DND-41 (cell line): Measurements from ENCODE around the gene DKK2.

ENCODE experiments used
- ATAC-seq: fragments of 200-7000 bp; cut with Tn5 transposase; 3 replicates; pipeline ENCODE4 v1.9.1; 2021; ENCODE audit warnings: low read depth; ENCODE audit not compliant: insufficient read depth
- DNase-seq: peaks from one replicate; pipeline ENCODE4 v3.0.0-alpha.2; 2020
- H2AFZ ChIP-seq: 2 replicates; pipeline ENCODE4 v1.6.0; 2012; ENCODE audit warnings: low read depth, low read length
- H3K27ac ChIP-seq: 2 replicates; pipeline ENCODE4 v1.5.1; 2012; ENCODE audit warnings: low read length, inconsistent platforms
- H3K27me3 ChIP-seq: fragments of 200-600 bp; sonication (generic); 2 replicates; pipeline ENCODE4 v1.6.0; 2012; ENCODE audit warnings: low read length, mild to moderate bottlenecking, inconsistent platforms; ENCODE audit not compliant: insufficient read depth, poor library complexity
- H3K36me3 ChIP-seq: 2 replicates; pipeline ENCODE4 v1.5.1; 2012; ENCODE audit warnings: low read length, inconsistent platforms; ENCODE audit not compliant: insufficient read depth
- H3K4me1 ChIP-seq: 2 replicates; pipeline ENCODE4 v1.5.1; 2012; ENCODE audit warnings: mild to moderate bottlenecking, low read length; ENCODE audit not compliant: insufficient read depth
- H3K4me2 ChIP-seq: 2 replicates; pipeline ENCODE4 v1.6.0; 2012; ENCODE audit warnings: mild to moderate bottlenecking, moderate library complexity, low read length, inconsistent platforms; ENCODE audit not compliant: insufficient read depth
- H3K4me3 ChIP-seq, 2 experiments: fragments of 200-600 bp in 1 of 2; shearing (Covaris generic) in 1 of 2; 2 replicates each; pipeline ENCODE4 v1.5.1; 2012 to 2016; ENCODE audit warnings: inconsistent platforms in 2 of 2, low read length in 2 of 2, mild to moderate bottlenecking in 2 of 2, low read depth in 1 of 2, moderate library complexity in 1 of 2
- H3K79me2 ChIP-seq: 2 replicates; pipeline ENCODE4 v1.6.0; 2012; ENCODE audit warnings: low read length, inconsistent platforms; ENCODE audit not compliant: insufficient read depth
- H3K9ac ChIP-seq: 2 replicates; pipeline ENCODE4 v1.6.0; 2012; ENCODE audit warnings: low read depth, mild to moderate bottlenecking, inconsistent platforms, low read length, moderate library complexity
- H3K9me3 ChIP-seq: 2 replicates; pipeline ENCODE4 v1.5.1; 2012; ENCODE audit warnings: low read length, moderate library complexity, mild to moderate bottlenecking, inconsistent platforms; ENCODE audit not compliant: insufficient read depth, severe bottlenecking
- H4K20me1 ChIP-seq: 2 replicates; pipeline ENCODE4 v1.6.0; 2012; ENCODE audit warnings: low read length; ENCODE audit not compliant: insufficient read depth
- EZH2 ChIP-seq: IDR thresholded peaks from 3 replicates; pipeline ENCODE4 v1.6.1; 2012; ENCODE audit warnings: borderline replicate concordance, low read depth, mild to moderate bottlenecking, moderate library complexity, low read length, inconsistent platforms; ENCODE audit not compliant: severe bottlenecking
- TF ChIP-seq, protein P1 (sequence below): IDR thresholded peaks from 2 replicates; pipeline ENCODE4 v1.5.1; 2012; ENCODE audit warnings: borderline replicate concordance, low read length, moderate library complexity, mild to moderate bottlenecking; ENCODE audit not compliant: poor library complexity, severe bottlenecking; ENCODE audit errors: extremely low read depth

Gene DKK2

DNA sequence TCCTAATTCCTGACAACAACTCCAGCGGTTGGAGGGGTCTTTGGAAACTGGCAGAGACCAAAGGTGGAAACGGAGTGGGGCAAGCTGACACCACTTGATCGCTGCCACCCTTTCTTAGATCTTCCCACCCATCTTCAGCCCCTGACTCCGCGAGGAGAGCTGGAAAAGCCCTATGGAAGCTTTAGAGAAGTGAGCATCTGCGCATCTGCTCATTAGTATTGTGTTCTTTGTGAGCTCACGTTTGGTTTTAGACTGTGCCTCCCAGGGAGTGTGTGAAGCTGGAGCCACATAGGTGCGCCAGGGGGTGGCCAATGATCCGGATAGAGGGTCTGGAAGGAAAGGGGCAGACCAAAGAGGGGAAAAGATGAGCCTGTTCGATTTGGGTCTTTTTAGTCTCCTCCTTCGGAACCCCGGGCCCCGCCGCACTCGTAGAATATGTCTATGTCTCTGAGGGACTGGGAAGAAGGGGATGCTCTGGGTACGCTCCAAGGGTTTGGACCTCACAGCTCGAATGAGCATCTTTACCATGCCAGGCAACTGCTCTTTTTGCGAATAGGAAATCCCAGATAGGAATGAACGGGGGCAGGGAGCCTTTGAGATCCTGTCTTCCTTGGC lies 578 bp upstream of the DKK2 start:
- H3K36me3 ChIP-seq: no peaks in the 10 kb centered on the region
- H2AFZ ChIP-seq: no peak overlapping the region
- TF ChIP-seq, protein P1, sequence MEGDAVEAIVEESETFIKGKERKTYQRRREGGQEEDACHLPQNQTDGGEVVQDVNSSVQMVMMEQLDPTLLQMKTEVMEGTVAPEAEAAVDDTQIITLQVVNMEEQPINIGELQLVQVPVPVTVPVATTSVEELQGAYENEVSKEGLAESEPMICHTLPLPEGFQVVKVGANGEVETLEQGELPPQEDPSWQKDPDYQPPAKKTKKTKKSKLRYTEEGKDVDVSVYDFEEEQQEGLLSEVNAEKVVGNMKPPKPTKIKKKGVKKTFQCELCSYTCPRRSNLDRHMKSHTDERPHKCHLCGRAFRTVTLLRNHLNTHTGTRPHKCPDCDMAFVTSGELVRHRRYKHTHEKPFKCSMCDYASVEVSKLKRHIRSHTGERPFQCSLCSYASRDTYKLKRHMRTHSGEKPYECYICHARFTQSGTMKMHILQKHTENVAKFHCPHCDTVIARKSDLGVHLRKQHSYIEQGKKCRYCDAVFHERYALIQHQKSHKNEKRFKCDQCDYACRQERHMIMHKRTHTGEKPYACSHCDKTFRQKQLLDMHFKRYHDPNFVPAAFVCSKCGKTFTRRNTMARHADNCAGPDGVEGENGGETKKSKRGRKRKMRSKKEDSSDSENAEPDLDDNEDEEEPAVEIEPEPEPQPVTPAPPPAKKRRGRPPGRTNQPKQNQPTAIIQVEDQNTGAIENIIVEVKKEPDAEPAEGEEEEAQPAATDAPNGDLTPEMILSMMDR: no peak
- TF ChIP-seq EZH2: no peak
- no peak overlapping the region for H3K4me2 ChIP-seq
- H3K9ac ChIP-seq: no peak overlapping the region
- no peaks in the 10 kb centered on the region for H3K79me2 ChIP-seq
- H3K27me3 ChIP-seq: no peaks in the 10 kb centered on the region
- no peaks in the 10 kb centered on the region for H4K20me1 ChIP-seq
- no peaks in the 10 kb centered on the region for H3K4me1 ChIP-seq
- H3K4me3 ChIP-seq: no peak overlapping the region
- no peak for ATAC-seq
- H3K27ac ChIP-seq: no peak overlapping the region
- no peaks in the 10 kb centered on the region for H3K9me3 ChIP-seq
- no peak for DNase-seq

DNA sequence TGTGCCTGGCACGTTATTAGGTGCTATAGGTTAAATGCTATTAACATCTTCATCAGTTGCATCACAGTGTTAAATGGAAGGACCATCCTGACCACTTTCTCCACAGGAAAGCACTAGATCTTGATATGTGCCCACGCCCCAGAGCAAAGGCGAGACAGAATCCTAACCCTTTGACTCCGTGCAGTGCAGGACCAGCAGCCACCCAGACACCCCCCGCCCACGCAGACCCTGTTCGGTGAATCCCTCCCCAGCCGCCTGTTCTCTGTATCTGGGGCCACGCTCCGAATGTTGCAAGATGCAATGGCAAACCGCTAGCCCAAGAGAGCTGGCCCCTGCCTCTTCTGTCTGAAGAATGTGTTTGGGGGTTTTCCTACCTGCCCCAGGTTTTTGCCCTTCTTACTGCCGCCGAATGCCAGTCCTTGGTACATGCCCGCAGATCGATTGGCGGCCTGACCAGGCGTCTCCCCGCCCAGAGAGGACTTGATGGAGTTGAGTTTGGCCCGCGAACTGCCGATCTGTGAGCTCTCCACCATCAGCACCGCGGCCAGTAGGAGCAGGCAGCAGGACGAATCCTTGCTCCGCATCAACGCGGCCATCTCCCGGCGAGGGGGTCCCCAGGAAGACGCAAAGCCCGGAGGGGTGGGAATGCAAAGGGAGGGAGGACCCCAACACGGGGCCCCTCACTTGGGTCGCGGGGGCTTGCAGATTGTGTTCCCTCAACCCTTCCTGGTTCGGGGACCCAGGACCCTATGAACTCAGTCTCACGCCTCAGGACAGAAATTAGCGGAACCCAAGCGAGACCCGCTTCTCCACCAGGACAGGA lies 906 bp downstream of the DKK2 start:
- H3K4me3 ChIP-seq: no peak overlapping the region
- H3K9ac ChIP-seq: no peak overlapping the region
- no peak for DNase-seq
- no peak overlapping the region for H3K27ac ChIP-seq
- no peak for TF ChIP-seq EZH2
- TF ChIP-seq, protein P1: no peak
- H3K4me1 ChIP-seq: no peaks in the 10 kb centered on the region
- no peaks in the 10 kb centered on the region for H3K27me3 ChIP-seq
- ATAC-seq: no peak
- no peak overlapping the region for H3K4me2 ChIP-seq
- H2AFZ ChIP-seq: no peak overlapping the region
- H3K79me2 ChIP-seq: no peaks in the 10 kb centered on the region
- H3K9me3 ChIP-seq: no peaks in the 10 kb centered on the region
- no peaks in the 10 kb centered on the region for H4K20me1 ChIP-seq
- H3K36me3 ChIP-seq: no peaks in the 10 kb centered on the region

DNA sequence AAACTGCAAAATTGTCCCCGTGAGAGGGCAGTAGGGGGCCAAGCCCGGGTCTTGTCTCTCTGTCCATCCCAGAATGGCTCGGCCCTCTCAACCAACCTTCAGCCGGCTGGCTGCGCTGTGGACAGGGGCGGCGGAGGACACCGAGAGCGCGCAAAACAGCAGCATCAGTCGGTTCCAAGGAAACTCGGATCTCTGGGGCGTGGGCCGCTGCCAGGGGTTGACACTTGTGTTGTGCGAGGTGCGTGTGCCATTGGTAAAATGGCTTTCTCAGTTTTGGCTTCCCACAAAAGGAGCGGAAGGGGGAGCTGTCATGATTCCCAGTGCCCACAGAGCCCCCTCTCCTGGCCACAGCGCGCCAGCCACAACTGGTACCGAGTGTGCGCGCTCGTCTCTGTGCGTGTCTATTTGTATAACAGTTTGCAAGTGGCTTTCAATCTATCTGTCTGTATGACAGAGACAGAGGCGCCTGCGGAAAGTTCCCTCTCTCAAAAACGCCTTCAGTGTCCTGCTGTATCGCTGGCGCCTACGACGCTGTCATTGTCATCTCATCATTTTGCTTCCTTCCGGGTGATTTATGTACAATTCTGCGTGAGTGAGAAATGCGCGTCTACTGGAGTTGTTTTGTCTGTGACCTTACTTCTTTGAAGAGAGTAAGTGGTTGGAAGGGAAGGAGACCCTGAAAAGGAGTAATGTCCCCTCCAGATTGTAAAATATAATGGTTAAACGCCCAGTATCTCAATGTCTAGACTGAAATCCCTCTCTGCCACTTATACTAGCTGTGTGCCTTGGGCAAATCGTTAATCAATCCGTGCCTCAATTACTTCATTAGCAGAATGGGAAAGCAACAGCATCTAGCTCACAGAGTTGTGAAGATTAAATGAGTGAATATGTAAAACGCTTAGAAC lies 1.8 kb downstream of the DKK2 start:
- Histone ChIP-seq H3K9me3 (no peaks in the 10 kb centered on the region), H3K27ac (no peak overlapping the region), H3K27me3 (no peaks in the 10 kb centered on the region), H3K79me2 (no peaks in the 10 kb centered on the region), H3K9ac (no peak overlapping the region), H2AFZ (no peak overlapping the region), H3K4me2 (no peak overlapping the region), H4K20me1 (no peaks in the 10 kb centered on the region), H3K4me1 (no peaks in the 10 kb centered on the region), H3K36me3 (no peaks in the 10 kb centered on the region), H3K4me3 (no peak overlapping the region)
- ATAC-seq (no peak), DNase-seq (no peak)
- TF ChIP-seq, protein P1: no peak
- no peak for TF ChIP-seq EZH2
